ENCODE results near the gene PRLH.

The PRLH gene, protein sequence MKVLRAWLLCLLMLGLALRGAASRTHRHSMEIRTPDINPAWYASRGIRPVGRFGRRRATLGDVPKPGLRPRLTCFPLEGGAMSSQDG

DNA sequence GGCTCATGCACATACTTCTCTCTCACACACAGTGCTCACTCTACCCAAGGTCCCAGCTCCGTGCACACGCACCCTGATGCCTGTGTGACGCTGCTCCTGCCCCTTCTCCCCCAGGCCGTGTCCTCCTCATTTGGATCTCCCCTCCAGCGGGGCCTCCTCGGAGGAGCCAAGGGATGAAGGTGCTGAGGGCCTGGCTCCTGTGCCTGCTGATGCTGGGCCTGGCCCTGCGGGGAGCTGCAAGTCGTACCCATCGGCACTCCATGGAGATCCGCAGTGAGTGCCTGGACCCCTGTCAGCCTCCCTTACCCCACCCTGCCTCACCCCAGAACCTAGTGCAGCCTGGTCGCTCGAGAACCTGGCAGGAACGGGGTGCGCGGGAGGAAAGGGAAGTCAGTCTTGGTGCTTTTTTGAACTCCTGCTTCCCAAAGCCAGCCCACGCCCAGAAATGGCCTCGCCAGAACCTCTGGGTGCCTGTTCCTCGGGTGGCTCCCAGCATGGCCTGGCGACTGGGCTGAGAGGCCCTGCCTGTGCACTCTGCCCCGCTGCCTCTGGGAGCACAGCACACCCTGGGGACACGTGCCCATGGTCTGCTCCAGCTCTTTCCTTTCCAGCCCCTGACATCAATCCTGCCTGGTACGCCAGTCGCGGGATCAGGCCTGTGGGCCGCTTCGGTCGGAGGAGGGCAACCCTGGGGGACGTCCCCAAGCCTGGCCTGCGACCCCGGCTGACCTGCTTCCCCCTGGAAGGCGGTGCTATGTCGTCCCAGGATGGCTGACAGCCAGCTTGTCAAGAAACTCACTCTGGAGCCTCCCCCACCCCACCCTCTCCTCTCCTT, at the start of gene PRLH:
Gene PRLH (plus strand): TSS at position 174 of the 835 bp plus-strand sequence. CDS start 0 bp downstream, at position 174.
- DNase-seq: no peak

- no peak for DNase-seq
These were observed 49.2 kb upstream of the PRLH start for GRCh38 chr2:237517163-237517562.

DNA sequence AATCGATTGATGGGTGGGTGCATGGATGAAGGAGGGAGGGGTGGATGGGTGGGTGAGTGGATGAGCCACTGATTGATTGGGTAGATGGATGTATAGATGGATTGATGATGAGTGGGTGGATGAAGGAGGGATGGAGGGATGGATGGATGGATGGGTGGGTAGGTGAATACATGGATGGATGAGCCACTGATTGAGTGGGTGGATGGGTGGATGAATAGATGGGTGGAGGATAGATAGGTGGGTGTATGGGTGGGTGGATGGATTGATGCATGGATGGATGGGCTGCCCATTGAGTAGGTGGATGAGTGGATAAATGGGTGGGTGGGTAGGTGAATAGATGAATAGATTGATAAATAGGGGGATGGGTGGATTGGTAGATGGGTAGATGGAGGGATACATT, 48.4 kb upstream of the PRLH start:
- DNase-seq: no peak

DNA sequence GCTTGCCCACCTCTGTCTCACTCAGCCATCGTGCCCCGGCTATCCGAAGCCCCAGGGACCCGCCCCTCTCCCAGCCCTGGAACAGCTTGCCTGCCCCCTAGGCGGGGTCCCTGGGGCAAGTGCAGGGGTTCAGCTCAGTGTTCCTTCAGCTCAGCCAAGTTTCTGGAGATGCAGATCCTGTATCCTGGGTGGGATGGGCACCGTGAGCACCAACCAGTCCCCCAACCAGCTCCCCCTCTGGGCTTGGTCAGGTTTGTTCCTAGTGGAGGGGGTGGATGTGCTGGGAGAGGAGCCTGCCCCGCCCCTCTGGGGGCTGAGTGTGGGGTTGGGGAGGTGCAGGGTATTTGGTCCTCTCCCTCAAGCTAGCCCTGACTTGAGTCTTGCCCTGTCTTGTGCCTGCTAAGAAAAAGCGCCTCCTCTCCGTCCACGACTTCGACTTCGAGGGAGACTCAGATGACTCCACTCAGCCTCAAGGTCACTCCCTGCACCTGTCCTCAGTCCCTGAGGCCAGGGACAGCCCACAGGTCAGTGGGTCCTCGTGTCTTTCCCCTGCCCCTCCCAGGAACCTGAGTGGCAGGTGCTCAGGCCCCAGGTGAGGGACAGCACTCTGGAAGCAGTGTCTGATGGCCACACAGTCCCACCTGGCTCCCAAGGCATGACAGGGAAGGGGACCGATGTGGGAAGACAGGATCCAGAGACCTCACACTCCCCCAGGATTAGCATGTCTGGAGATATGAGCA, 46.7 kb upstream of the PRLH start:
- DNase-seq: no peak

DNA sequence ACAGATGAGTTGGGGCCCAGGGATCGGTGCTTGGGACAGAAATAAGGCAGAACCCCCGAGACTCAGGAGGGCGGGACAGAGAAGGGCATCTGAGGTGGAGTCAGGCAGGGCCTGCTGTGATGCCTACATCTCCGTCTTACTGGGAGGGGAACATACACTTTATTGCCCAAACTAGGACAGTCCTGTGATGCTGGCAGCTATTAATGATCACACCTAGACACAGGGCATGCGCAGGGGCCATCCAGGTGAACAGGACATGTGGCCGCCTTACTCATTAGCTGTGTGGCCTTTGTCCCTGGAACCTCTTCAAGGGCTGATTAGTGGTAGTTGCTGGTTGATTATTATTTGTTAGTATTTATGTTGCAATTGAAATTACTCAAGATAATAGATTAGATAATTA, 46.1 kb upstream of the PRLH start:
- DNase-seq: no peak

DNA sequence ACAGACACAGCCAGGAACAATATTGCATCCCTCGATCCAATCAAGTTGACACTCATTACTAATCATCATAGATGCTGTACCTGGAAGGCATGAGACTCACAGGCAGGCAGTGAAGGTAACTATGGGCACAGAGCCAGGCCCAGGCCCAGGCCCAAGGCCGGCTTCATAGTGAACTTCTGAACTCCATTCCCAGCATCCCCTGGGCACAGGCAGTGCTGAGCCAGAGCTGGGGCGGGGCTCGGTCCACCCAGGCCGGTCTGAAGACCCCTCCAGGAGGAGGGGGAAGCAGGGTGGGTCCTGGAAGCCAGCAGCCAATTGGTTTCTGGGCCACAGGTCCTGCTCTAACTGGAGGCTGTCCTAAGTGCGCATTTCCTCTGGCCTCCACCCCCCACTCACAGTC, 41.7 kb upstream of the PRLH start:
- no peak for DNase-seq

DNA sequence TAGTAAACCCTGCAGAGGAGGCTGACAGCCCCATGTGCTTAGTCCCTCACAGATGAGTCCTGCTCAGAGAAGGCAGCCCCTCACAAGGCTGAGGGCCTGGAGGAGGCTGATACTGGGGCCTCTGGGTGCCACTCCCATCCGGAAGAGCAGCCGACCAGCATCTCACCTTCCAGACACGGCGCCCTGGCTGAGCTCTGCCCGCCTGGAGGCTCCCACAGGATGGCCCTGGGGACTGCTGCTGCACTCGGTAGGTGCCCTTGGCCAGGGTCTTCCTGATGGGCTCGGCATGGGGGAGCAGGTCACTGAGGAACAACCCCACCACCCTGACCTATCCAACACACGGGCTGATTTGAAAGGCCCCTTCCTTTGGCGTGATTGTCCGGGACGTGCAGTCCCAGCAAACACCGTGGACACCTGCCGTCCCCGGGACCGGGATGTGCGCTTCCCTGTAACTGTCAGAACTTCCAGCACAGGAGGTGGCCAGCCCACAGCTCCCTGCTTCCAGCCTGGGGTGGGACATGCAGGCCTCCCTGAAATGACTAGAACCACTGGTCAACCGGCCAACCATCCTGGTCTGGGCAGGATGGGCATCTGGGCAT, 40.7 kb upstream of the PRLH start:
- DNase-seq: no peak

GRCh38 chr2:237527233-237527632, 39.1 kb upstream of the PRLH start:
- DNase-seq: no peak

DNA sequence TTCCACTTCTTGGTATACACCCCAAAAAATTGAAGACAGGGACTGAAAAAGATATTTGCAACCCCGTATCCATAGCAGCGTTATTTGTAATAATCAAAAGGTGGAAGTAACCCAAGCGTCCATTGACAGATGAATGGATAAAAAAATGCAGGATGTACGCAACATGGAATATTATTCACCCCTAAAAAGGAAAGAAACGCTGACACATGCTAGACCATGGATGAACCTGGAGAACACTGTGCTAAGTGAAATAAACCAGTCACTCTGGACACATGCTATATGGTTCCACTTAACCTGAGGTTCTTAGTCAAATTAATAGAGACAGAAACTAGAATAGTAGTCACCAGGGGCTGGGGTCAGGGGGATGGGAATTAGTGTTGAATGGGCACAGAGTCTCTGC, 38.6 kb upstream of the PRLH start:
- DNase-seq: no peak

DNA sequence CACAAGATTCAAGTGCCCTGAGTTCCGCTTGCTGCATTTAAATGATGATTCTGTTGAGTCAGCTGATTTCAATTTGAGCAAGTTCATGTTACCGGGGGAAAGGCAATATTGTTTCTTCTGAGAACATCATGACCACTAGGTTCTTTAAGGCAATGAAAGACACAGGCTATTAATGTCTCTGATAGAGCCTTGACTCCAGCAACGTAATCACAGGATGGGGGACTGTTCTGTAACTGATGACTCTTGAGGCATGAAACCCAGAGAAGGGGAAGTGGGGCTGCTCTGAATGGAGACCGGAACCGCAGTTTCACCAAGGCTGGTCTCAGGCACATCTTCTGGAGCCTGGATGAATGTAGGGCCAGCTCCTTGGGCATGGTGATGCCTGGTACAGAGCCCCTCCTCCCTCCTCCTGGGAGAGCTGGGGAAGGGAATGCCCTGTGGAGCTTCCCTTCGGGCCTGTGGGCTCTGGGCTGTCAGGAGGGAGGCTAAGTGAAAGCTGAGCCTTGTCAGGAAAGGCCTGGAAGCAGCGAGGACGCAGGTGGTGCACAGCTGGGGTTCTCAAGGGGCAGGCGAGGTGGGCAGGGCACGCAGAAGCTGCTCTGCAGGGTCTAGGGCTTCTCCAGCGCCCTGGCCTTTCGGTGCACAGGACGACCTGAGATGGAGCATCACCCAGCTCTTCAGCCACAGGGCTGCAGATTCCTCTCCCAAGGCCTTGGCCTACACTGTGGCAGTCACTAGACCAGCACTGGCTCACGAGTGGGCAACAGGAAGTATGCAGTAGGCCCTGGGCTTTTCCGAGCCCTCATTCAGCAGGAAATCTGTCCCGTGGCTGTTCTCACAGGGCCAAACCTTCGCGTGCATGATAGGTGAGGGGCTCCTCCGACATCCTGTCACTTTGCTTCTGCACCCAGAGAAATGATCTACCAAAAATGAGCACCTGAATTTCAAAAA, 36.6 kb upstream of the PRLH start:
- no peak for DNase-seq

DNA sequence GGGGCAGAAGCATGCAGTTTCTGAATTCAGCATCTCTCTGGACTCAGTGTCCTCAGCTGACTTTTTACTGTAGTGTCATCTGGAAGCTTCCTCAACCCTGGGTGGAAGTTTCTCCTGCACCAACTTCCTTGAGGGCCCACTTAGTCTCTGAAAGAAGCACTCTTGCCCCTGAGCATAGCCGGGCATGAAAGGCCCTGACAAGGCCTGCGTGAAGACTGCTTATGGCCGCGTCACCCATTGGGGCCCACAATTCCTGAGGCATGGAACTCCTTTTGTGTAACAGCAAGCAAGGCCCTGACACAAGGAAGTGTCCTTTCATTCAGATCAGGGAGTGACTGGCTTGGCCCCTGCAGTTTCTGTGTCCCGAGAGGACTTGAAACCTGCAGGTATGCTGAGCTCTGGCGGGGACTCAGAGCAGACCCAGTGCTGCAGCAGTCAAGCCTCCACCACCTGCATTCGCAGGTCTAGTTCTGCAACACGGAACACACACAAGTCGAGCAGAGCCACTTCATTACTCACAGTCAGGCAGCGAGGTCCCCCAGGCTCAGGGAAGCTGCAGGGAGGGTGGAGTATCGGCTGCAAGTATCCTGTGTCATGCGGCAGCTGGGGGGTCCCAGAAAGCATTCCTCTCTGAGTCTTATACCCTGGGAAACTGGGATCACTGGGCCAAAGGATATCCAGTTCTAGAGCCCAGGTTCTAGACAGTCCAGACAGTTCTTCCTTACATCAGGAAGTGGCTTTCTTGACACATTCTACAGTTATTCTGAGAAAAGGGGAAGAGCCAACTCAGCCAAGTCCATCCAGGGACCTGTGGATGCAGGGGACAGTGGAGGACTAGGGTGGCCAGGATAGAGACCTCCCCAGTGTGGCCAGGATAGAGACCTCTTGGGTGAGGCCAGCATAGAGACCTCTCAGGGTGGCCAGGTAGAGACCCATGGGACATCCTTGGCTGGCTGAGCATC, 35.6 kb upstream of the PRLH start:
- no peak for DNase-seq

DNA sequence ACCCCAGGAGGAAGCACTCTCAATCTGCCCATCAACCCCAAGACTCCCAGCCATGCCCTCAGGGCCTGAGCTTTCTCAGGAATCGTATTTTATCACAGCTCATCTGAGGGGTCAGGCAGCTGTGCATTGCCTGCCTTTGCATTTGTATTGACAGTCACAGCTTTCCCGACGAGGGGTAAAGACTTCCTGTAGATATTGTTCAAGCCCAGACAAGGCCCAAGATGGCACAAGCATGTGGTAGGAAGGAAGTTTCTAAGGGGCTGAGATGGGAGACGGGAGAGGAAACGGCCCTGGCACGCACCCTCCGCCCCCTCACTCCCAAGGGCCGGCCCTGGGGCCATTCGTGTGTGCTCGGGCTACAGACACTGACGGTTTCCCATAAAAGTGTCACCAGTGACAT, 34.2 kb upstream of the PRLH start:
- DNase-seq: no peak

DNA sequence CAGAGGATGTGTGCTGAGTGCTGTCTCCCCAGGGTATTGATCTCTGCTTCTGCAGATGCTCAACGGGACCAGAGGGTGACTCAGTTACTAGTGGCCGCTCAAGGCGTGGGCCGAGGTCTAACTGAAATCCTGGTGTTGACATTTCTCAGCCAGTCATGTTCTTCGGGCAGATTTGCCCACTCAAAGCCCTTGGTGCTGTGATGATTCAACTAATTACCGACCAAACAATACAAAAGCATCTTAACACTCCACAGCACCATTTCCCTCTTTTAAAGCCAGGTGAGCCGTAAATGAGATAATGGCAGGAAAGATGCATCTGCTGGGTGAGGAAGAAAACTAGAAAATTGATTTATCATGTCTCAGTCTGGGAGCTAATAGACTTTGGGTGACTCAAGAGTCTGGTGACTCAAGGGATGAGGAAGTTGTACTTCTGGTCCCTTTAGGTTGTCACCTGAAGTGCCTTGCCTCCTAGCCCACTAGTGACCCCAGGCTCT, 32.7 kb upstream of the PRLH start:
- no peak for DNase-seq

DNA sequence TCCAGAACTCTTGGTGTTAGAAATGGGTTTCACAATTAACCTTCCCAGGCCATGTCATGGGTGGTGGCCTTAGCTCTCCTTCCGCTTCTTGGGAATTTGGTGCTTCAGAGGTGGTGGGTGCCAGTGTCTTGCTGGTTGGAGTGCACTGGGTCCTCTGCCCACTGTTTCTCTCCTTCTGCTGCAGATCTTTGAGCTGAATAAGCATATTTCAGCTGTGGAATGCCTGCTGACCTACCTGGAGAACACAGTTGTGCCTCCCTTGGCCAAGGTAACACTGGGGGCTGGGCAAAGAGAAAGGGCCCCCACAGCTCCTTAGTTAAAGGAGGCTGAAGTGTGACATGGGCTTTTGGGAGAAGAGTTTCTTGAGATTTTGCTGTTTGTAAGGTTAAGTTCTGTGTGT, 32.0 kb upstream of the PRLH start:
- DNase-seq: no peak

- DNase-seq: no peak
These were observed 30.8 kb upstream of the PRLH start for GRCh38 chr2:237535385-237536082.

- DNase-seq: no peak
These were observed 30.3 kb upstream of the PRLH start for GRCh38 chr2:237536083-237536415.

DNA sequence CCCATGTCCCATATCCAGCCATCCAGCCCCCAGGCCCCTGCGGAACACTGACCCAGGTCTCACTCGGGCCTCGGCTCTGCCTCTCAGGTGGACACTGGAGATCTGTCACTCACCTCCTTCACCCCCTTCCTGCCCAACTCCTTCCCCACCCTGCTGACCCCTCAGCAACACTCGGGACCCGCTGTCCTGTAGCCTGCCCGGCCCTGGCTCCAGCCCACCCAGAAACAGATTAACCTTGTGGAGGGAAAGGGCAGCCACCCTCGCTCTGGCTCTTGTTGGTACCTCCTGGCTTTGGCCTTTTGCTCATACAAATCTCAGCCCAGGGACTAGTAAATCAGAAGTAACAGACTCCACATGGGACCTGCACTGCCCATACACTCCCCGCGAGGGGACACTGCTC, 29.8 kb upstream of the PRLH start:
- no peak for DNase-seq

DNA sequence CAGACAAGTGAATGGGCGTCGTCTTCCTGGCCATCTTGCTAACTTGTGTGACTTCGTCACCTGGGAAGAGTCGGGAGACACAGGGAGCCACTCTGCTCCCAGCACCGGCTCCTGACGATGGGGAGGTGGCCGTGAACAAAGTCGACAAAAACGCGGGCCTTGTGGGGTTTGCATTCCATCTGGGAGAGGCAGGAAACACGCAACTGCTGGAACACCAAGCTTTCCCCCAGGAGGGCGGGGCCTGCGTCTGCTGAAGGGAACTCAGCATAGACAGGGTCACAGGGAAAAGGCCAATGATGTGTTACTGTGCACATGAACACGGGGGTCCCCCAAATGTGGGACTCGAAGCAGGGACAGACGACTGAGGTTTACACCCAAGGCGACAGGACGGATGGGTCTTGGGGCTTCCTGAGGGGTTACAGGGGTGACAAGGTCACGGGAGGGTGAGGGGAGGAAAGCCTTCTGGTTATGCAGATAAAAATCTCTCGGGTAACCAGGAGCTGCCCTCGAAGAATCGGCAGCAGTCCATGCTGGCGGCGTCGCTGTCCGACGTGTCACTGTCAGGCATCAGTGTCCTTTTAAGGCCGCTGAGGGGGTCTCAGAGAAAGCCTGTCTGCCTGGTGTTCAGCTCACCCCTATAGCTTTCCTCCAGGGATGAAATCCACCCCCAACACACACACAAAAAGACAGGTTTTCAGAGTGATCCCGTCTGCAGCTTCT, 28.2 kb upstream of the PRLH start:
- DNase-seq: no peak

GRCh38 chr2:237538901-237539300, 27.5 kb upstream of the PRLH start:
- DNase-seq: no peak

- DNase-seq: no peak
These were observed 26.7 kb upstream of the PRLH start for GRCh38 chr2:237539681-237540080.

Measured in NCI-H2081 treated with DMSO at 0.1 percent for 48 hours (cell line).